H1 (cell line): ENCODE data around the gene SLC8B1. TPM values are rescaled to one million over a fixed set of nuclear protein-coding genes. Genes with fewer than 3 reads are reported as not detected.

Experiments used
- CTCF ChIA-PET: fragments of 300-600 bp; sonication (Branson Sonifier 250); formaldehyde crosslinking; loops from one replicate; lab custom pipeline; 2021; ENCODE audit not compliant: partially characterized antibody; lab: Charles Lee
- POLR2A ChIA-PET: fragments of 300-600 bp; sonication (Branson Sonifier 250); formaldehyde crosslinking; loops from one replicate; lab custom pipeline; 2021; ENCODE audit warnings: inconsistent platforms; ENCODE audit not compliant: partially characterized antibody; lab: Charles Lee
- DNase-seq, 2 experiments: peaks; one replicate each; pipeline versions ENCODE4 v3.0.0 to v3.0.0-alpha.2; 2010 to 2022; ENCODE audit warnings: low spot score in 2 of 2, low read depth in 1 of 2, mixed read lengths in 1 of 2
- FAIRE-seq: peaks from 2 replicates; lab custom pipeline; 2011; peaks lifted over from hg19 to GRCh38; lab: Jason Lieb, UNC
- H2AFZ ChIP-seq: 2 replicates; pipeline ENCODE4 v1.8.1; 2012; ENCODE audit warnings: low read length, inconsistent platforms
- H2AK5ac ChIP-seq: 2 replicates; pipeline ENCODE4 v1.6.1; 2013; ENCODE audit warnings: low read depth, low read length
- H2BK120ac ChIP-seq: replicated peaks from 2 replicates; pipeline ENCODE3; 2013; ENCODE audit warnings: low read depth, low read length, inconsistent platforms
- H2BK12ac ChIP-seq: 2 replicates; pipeline ENCODE4 v1.6.1; 2013; ENCODE audit warnings: low read depth, low read length
- H2BK15ac ChIP-seq: 2 replicates; pipeline ENCODE4 v1.6.1; 2013; ENCODE audit warnings: low read length
- H2BK20ac ChIP-seq: 2 replicates; pipeline ENCODE4 v1.6.1; 2013; ENCODE audit warnings: low read length
- H2BK5ac ChIP-seq: 2 replicates; pipeline ENCODE4 v1.6.1; 2013; ENCODE audit warnings: low read depth, low read length
- H3K14ac ChIP-seq: 2 replicates; pipeline ENCODE4 v1.6.1; 2013; ENCODE audit warnings: inconsistent platforms; ENCODE audit not compliant: insufficient read length
- H3K18ac ChIP-seq: 2 replicates; pipeline ENCODE4 v1.6.1; 2013; ENCODE audit warnings: low read length; ENCODE audit errors: extremely low read depth
- H3K23ac ChIP-seq: 2 replicates; pipeline ENCODE4 v1.6.1; 2013; ENCODE audit warnings: inconsistent platforms; ENCODE audit not compliant: insufficient read length
- H3K23me2 ChIP-seq: 2 replicates; pipeline ENCODE4 v1.6.1; 2013; ENCODE audit warnings: low read depth, low read length
- H3K27ac ChIP-seq: 2 replicates; pipeline ENCODE4 v1.6.1; 2011; ENCODE audit warnings: low read depth, low read length, inconsistent platforms
- H3K27me3 ChIP-seq, 4 experiments: replicated peaks in 1 of 4; 1 replicate in 1 of 4; 2 replicates in 3 of 4; pipeline versions ENCODE4 v1.6.1 to v1.8.1; 2011 to 2013; ENCODE audit warnings: low read length in 3 of 4, mild to moderate bottlenecking in 3 of 4, inconsistent platforms in 2 of 4, mixed read lengths in 2 of 4, moderate library complexity in 1 of 4; ENCODE audit not compliant: control insufficient read depth in 3 of 4, insufficient read depth in 3 of 4; ENCODE audit errors: extremely low read depth in 1 of 4
- H3K36me3 ChIP-seq, 4 experiments: 2 replicates each; pipeline versions ENCODE4 v1.6.1 to v1.8.1; 2011 to 2013; ENCODE audit warnings: mild to moderate bottlenecking in 4 of 4, low read length in 3 of 4, moderate library complexity in 2 of 4, control low read depth in 1 of 4, inconsistent platforms in 1 of 4; ENCODE audit not compliant: insufficient read depth in 4 of 4, control insufficient read depth in 2 of 4
- H3K4ac ChIP-seq: replicated peaks from 2 replicates; pipeline ENCODE3; 2013; ENCODE audit warnings: low read length, low read depth, mixed read lengths, inconsistent platforms; ENCODE audit not compliant: insufficient read length
- H3K4me1 ChIP-seq, 4 experiments: replicated peaks in 1 of 4; 1 replicate in 1 of 4; 2 replicates in 3 of 4; pipeline versions ENCODE4 v1.6.1 to v1.8.1; 2011 to 2013; ENCODE audit warnings: low read length in 3 of 4, inconsistent platforms in 2 of 4, mixed read lengths in 1 of 4; ENCODE audit not compliant: insufficient read depth in 4 of 4, control insufficient read depth in 3 of 4
- H3K4me2 ChIP-seq, 2 experiments: 2 replicates each; pipeline versions ENCODE4 v1.6.1 to v1.8.1; 2011 to 2013; ENCODE audit warnings: low read depth in 2 of 2, low read length in 2 of 2, control low read depth in 1 of 2, inconsistent platforms in 1 of 2, mild to moderate bottlenecking in 1 of 2; ENCODE audit not compliant: insufficient read depth in 1 of 2
- H3K4me3 ChIP-seq, 4 experiments: fragments of 200-600, 300-600 bp in 1 of 4; sonication (generic), shearing (Covaris generic), sonication (Bioruptor Twin) in 1 of 4; 2 replicates each; pipeline versions ENCODE4 v1.5.1 to v1.8.1; 2011 to 2016; ENCODE audit warnings: low read length in 4 of 4, low read depth in 3 of 4, control low read depth in 2 of 4, inconsistent platforms in 2 of 4, mild to moderate bottlenecking in 2 of 4, mixed read lengths in 1 of 4, moderate library complexity in 1 of 4; ENCODE audit not compliant: insufficient read depth in 2 of 4; ENCODE audit errors: extremely low read depth in 1 of 4
- H3K56ac ChIP-seq: replicated peaks from 2 replicates; pipeline ENCODE3; 2013; ENCODE audit warnings: low read depth, mild to moderate bottlenecking, mixed read lengths, low read length, inconsistent platforms; ENCODE audit not compliant: insufficient read length
- H3K79me1 ChIP-seq: 2 replicates; pipeline ENCODE4 v1.6.1; 2013; ENCODE audit warnings: low read depth, low read length, control low read depth
- H3K79me2 ChIP-seq, 2 experiments: 2 replicates each; pipeline versions ENCODE4 v1.6.1 to v1.8.1; 2012 to 2013; ENCODE audit warnings: low read length in 2 of 2, mild to moderate bottlenecking in 2 of 2, inconsistent platforms in 1 of 2; ENCODE audit not compliant: insufficient read depth in 2 of 2, control insufficient read depth in 1 of 2
- H3K9ac ChIP-seq, 4 experiments: replicated peaks in 1 of 4; 1 replicate in 1 of 4; 2 replicates in 3 of 4; pipeline versions ENCODE4 v1.6.1 to v1.8.1; 2011 to 2013; ENCODE audit warnings: low read depth in 3 of 4, low read length in 3 of 4, control low read depth in 2 of 4, mild to moderate bottlenecking in 2 of 4, moderate library complexity in 2 of 4, inconsistent platforms in 1 of 4; ENCODE audit errors: extremely low read depth in 1 of 4
- H3K9me3 ChIP-seq, 2 experiments: 2 replicates each; pipeline versions ENCODE4 v1.6.1 to v1.8.1; 2012 to 2013; ENCODE audit warnings: mild to moderate bottlenecking in 2 of 2, moderate library complexity in 2 of 2, control low read depth in 1 of 2, inconsistent platforms in 1 of 2, low read depth in 1 of 2, low read length in 1 of 2, mixed read lengths in 1 of 2; ENCODE audit not compliant: insufficient read depth in 2 of 2
- H4K20me1 ChIP-seq, 2 experiments: replicated peaks in 1 of 2; 2 replicates each; pipeline versions ENCODE3 to v1.8.1; 2011 to 2013; ENCODE audit warnings: inconsistent platforms in 2 of 2, low read length in 2 of 2, mild to moderate bottlenecking in 1 of 2; ENCODE audit not compliant: insufficient read depth in 2 of 2, control insufficient read depth in 1 of 2
- H4K5ac ChIP-seq: 2 replicates; pipeline ENCODE4 v1.6.1; 2013; ENCODE audit warnings: low read length, low read depth, mixed read lengths, inconsistent platforms; ENCODE audit not compliant: insufficient read length
- H4K8ac ChIP-seq: 2 replicates; pipeline ENCODE4 v1.8.0; 2013; ENCODE audit warnings: mild to moderate bottlenecking, moderate library complexity, low read length, inconsistent platforms; ENCODE audit not compliant: insufficient read depth; ENCODE audit errors: extremely low read depth
- H4K91ac ChIP-seq: replicated peaks from 2 replicates; pipeline ENCODE3; 2013; ENCODE audit warnings: low read length, mixed read lengths, inconsistent platforms; ENCODE audit not compliant: insufficient read length
- BRCA1 ChIP-seq: IDR thresholded peaks from 2 replicates; pipeline ENCODE4 v1.6.1; 2012; ENCODE audit warnings: low read depth, low read length, improper control_type of control experiment
- CBX8 ChIP-seq: fragments of 300-800, 300-1000 bp; sonication (generic); IDR thresholded peaks from 2 replicates; pipeline ENCODE4 v1.7.1; 2016; ENCODE audit warnings: low read depth, low read length, borderline replicate concordance
- CTCF ChIP-seq, 3 experiments: IDR thresholded peaks; 1 replicate in 2 of 3; 2 replicates in 1 of 3; pipeline versions ENCODE4 v1.5.1 to v1.6.1; 2011; ENCODE audit warnings: low read length in 3 of 3, mild to moderate bottlenecking in 3 of 3, inconsistent platforms in 2 of 3, low read depth in 1 of 3, moderate library complexity in 1 of 3; ENCODE audit not compliant: insufficient read depth in 1 of 3; ENCODE audit errors: control extremely low read depth in 1 of 3
- EP300 ChIP-seq, 2 experiments: IDR thresholded peaks; 1 replicate in 1 of 2; 2 replicates in 1 of 2; pipeline ENCODE4 v1.6.1; 2011 to 2012; ENCODE audit warnings: low read depth in 2 of 2, low read length in 2 of 2, mild to moderate bottlenecking in 2 of 2, borderline replicate concordance in 1 of 2, inconsistent platforms in 1 of 2, moderate library complexity in 1 of 2
- HDAC2 ChIP-seq, 2 experiments: fragments of 300-600 bp in 1 of 2; sonication (generic) in 1 of 2; IDR thresholded peaks; 2 replicates each; pipeline ENCODE4 v1.6.1; 2011 to 2012; ENCODE audit warnings: low read depth in 2 of 2, low read length in 2 of 2, mild to moderate bottlenecking in 2 of 2, moderate library complexity in 2 of 2, borderline replicate concordance in 1 of 2, inconsistent platforms in 1 of 2
- JUN ChIP-seq: IDR thresholded peaks from 2 replicates; pipeline ENCODE4 v1.6.1; 2011; ENCODE audit warnings: low read depth, mild to moderate bottlenecking, improper control_type of control experiment, low read length
- PHF8 ChIP-seq: fragments of 200-600 bp; sonication (generic); conservative IDR thresholded peaks from 2 replicates; pipeline ENCODE4 v1.7.1; 2012; ENCODE audit warnings: low read depth, mild to moderate bottlenecking, inconsistent platforms, low read length, moderate library complexity
- RAD21 ChIP-seq, 2 experiments: IDR thresholded peaks in 1 of 2; conservative IDR thresholded peaks in 1 of 2; 2 replicates each; pipeline ENCODE4 v1.6.1; 2011; ENCODE audit warnings: low read depth in 2 of 2, low read length in 2 of 2, improper control_type of control experiment in 1 of 2, inconsistent platforms in 1 of 2, mild to moderate bottlenecking in 1 of 2, moderate library complexity in 1 of 2
- TEAD4 ChIP-seq: IDR thresholded peaks from 2 replicates; pipeline ENCODE4 v1.6.1; 2012; ENCODE audit warnings: low read depth, low read length, inconsistent platforms, mixed read lengths
- WGBS, 2 experiments: shearing (Covaris generic) in 1 of 2; methylation state at CpG; one replicate each; pipeline versions ENCODE4 v1.1.6 to v1.1.7; 2013 to 2015; ENCODE audit warnings: low lambda C conversion rate in 2 of 2, mixed read lengths in 2 of 2, inconsistent platforms in 1 of 2, low coverage in 1 of 2, missing lambda C conversion rate in 1 of 2; ENCODE audit not compliant: insufficient replicate concordance in 2 of 2, insufficient coverage in 1 of 2, insufficient read length in 1 of 2; ENCODE audit errors: extremely low coverage in 1 of 2, missing lambda C conversion rate in 1 of 2; 5-methylcytosine and 5-hydroxymethylcytosine counted together
- polyA plus RNA-seq, 7 experiments: library from polyadenylated mRNA; depleted of rRNA in 3 of 7; stranded (reverse) in 5 of 7; unstranded in 2 of 7; fragments of >200 nt in 5 of 7; fragments of 200-250 nt in 2 of 7; gene quantifications; 1 replicate in 5 of 7; 2 replicates in 1 of 7; 4 replicates in 1 of 7; pipeline versions ENCODE4 v1.2.1 to v1.2.3, GENCODE V29; 2011 to 2013; ENCODE audit warnings: missing spikeins in 2 of 7, mixed read lengths in 2 of 7
- total RNA-seq: library from RNA; stranded (reverse); fragmentation: NEBNext Ultra II Directional; extraction: Animal tissue kit (Norgen Biotek cat#: 25700); gene quantifications from 2 replicates; pipeline ENCODE4 v1.2.1, GENCODE V29; 2021

Gene SLC8B1
- total and polyA plus RNA-seq, 2 of the 8 experiments (the other 6 are each of a cell fraction or from before 2014, with no cell fraction given) = 11.2 to 19.1 TPM

GRCh38 chr12:113260636-113261300, 74.1 kb downstream of the SLC8B1 start:
- Histone ChIP-seq H3K4me3 (no peak overlapping the region), H4K8ac (no peak overlapping the region), H4K91ac (no peak overlapping the region), H3K79me2 (no peaks in the 10 kb centered on the region), H3K4ac (no peak overlapping the region), H4K5ac (no peak overlapping the region), H3K9me3 (no peaks in the 10 kb centered on the region), H2BK15ac (no peak overlapping the region), H3K36me3 (no peaks in the 10 kb centered on the region), H3K23ac (no peak overlapping the region), H3K23me2 (no peaks in the 10 kb centered on the region), H2AFZ (no peak overlapping the region), H2BK120ac (no peak overlapping the region), H3K79me1 (no peaks in the 10 kb centered on the region), H3K14ac (no peak overlapping the region), H2AK5ac (no peak overlapping the region), H2BK20ac (no peak overlapping the region), H4K20me1 (no peaks in the 10 kb centered on the region), H3K27ac (no peak overlapping the region; the same call in 1 of the 2 replicates), H3K4me1 (peaks cover 0 to 3% (median 0%) of the 10 kb centered on the region in 4 experiments; a peak in 4 of 7 replicates), H3K9ac (no peak overlapping the region), H3K18ac (no peak overlapping the region), H3K27me3 (no peaks in the 10 kb centered on the region), H2BK5ac (no peak overlapping the region), H3K56ac (no peak overlapping the region), H3K4me2 (no peak overlapping the region), H2BK12ac (no peak overlapping the region)
- FAIRE-seq (no peak), DNase-seq (no peak)
- POLR2A ChIA-PET = interaction anchor here (1.1 to 1.3 kb wide), 2 partner anchors 13 to 15 kb away, joined by 3 to 4 read pairs; no protein-coding TSS in a partner anchor
- WGBS, 2 experiments = 87% methylated on average over 12 of the region's 12 CpGs; no CpG with 5 or more reads in 1 of the 2 experiments
- CTCF ChIA-PET = interaction anchor here (0.6 to 2.1 kb wide), 4 partner anchors 11 to 55 kb away, joined by 3 to 5 read pairs (median 3); no protein-coding TSS in a partner anchor
- TF ChIP-seq TEAD4 (no peak), BRCA1 (no peak), EP300 (IDR thresholded peaks at IDR 0.05; ENCODE audit: borderline replicate concordance in 1 of 2, low read depth in 2 of 2, low read length in 2 of 2) (no peak), CTCF (IDR thresholded peaks at IDR 0.05; ENCODE audit: control extremely low read depth in 1 of 3, insufficient read depth in 1 of 3, low read depth in 1 of 3, low read length in 3 of 3) (no peak), HDAC2 (IDR thresholded peaks at IDR 0.05; ENCODE audit: borderline replicate concordance in 1 of 2, low read depth in 2 of 2, low read length in 2 of 2) (no peak), CBX8 (no peak), RAD21 (IDR thresholded peaks at IDR 0.05 in 1 of 2, conservative IDR thresholded peaks at IDR 0.05 in 1 of 2; ENCODE audit: low read depth in 2 of 2, low read length in 2 of 2) (no peak), JUN (no peak), PHF8 (no peak)
